SW 1271 (cell line): ENCODE data around the gene GOLGB1.

Experiments
- DNase-seq, 2 experiments: peaks; one replicate each; lab custom pipeline; 2025; lab: John Stamatoyannopoulos, UW

The GOLGB1 gene

GRCh38 chr3:121637922-121638321 is 111.6 kb downstream of the GOLGB1 start:
- DNase-seq: no peak

- no peak for DNase-seq
Measured at GRCh38 chr3:121630355-121630754, 119.2 kb downstream of the GOLGB1 start.

GRCh38 chr3:121629601-121630000 is 119.9 kb downstream of the GOLGB1 start:
- DNase-seq: no peak

- DNase-seq: no peak
Measured at GRCh38 chr3:121627622-121628021, 121.9 kb downstream of the GOLGB1 start.

GRCh38 chr3:121627211-121627610 is 122.3 kb downstream of the GOLGB1 start:
- DNase-seq: no peak

GRCh38 chr3:121626495-121626894 is 123.0 kb downstream of the GOLGB1 start:
- DNase-seq: no peak

- no peak for DNase-seq
Measured at GRCh38 chr3:121624147-121624899, 125.2 kb downstream of the GOLGB1 start.

GRCh38 chr3:121621491-121621890 is 128.1 kb downstream of the GOLGB1 start:
- DNase-seq: no peak

GRCh38 chr3:121619691-121620090 is 129.8 kb downstream of the GOLGB1 start:
- no peak for DNase-seq
